Measurements from ENCODE around the gene CNTFR.

CNTFR gene

GRCh38 chr9:34577400-34578240 is 11.9 kb downstream of the CNTFR start:
- ChIA-PET CTCF (no interaction called here), POLR2A (ENCODE audit: low non-redundant PET) (no interaction called here)
- no peak for DNase-seq (ENCODE audit: low spot score)
- no peak overlapping the region for H3K27ac ChIP-seq
- no peak for TF ChIP-seq CTCF (conservative IDR thresholded peaks at IDR 0.05; ENCODE audit: low read depth)

GRCh38 chr9:34576597-34577399 is 12.7 kb downstream of the CNTFR start:
- ChIA-PET POLR2A (ENCODE audit: low non-redundant PET) (no interaction called here), CTCF (interaction anchor here (0.7 to 1.2 kb wide), 2 partner anchors 140 to 202 kb away, joined by 4 to 5 read pairs; no protein-coding TSS in a partner anchor)
- H3K27ac ChIP-seq: no peak overlapping the region
- no peak for TF ChIP-seq CTCF (conservative IDR thresholded peaks at IDR 0.05; ENCODE audit: low read depth)
- DNase-seq (ENCODE audit: low spot score): no peak

GRCh38 chr9:34575862-34576596 is 13.5 kb downstream of the CNTFR start:
- H3K27ac ChIP-seq: no peak overlapping the region
- no peak for TF ChIP-seq CTCF (conservative IDR thresholded peaks at IDR 0.05; ENCODE audit: low read depth)
- ChIA-PET CTCF (interaction anchor here (0.7 to 1.2 kb wide), 3 partner anchors 16 to 201 kb away, joined by 3 to 5 read pairs (median 4); no protein-coding TSS in a partner anchor), POLR2A (ENCODE audit: low non-redundant PET) (no interaction called here)
- DNase-seq (ENCODE audit: low spot score): no peak

GRCh38 chr9:34575241-34575640 is 14.3 kb downstream of the CNTFR start:
- no peak for TF ChIP-seq CTCF (conservative IDR thresholded peaks at IDR 0.05; ENCODE audit: low read depth)
- ChIA-PET CTCF (interaction anchor here (1.0 kb wide), 1 partner anchor 17 kb away, joined by 3 read pairs; no protein-coding TSS in a partner anchor), POLR2A (ENCODE audit: low non-redundant PET) (no interaction called here)
- H3K27ac ChIP-seq: no peak overlapping the region
- DNase-seq (ENCODE audit: low spot score): no peak

- POLR2A ChIA-PET (ENCODE audit: low non-redundant PET): no interaction called here
- no peak for DNase-seq (ENCODE audit: low spot score)
- H3K27ac ChIP-seq: no peak overlapping the region
- no peak for TF ChIP-seq CTCF (conservative IDR thresholded peaks at IDR 0.05; ENCODE audit: low read depth)
- CTCF ChIA-PET: no interaction called here
Measured at GRCh38 chr9:34574571-34574970, 15.0 kb downstream of the CNTFR start.

All from RWPE1 (cell line).